COLO668 (cell line): ENCODE measurements around the gene HNRNPF.
"Not testable (repeated sequence)": the region's sequence is repeated elsewhere in the genome, so short reads cannot be mapped to it uniquely, and the experiment has no call there.

Experiments
- DNase-seq: peaks from one replicate; lab custom pipeline; 2025; ENCODE audit not compliant: unreplicated experiment; lab: John Stamatoyannopoulos, UW

Gene HNRNPF

DNA sequence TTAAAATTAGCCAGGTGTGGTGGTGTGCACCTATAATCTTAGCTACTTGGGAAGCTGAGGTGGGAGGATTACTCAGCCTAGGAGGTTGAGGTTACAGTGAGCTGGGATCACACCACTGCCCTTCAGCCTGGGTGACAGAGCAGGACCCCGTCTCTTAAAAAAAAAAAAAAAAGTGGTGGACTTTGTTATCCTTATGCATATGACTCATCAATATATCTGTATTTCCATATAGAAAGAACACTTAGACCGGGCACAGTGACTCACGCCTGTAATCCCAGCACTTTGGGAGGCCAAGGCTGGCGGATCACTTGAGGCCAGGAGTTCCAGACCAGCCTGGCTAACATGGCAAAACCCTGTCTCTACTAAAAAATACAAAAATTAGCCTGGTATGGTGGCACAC is 13.0 kb upstream of the HNRNPF start:
- not testable (repeated sequence) for DNase-seq

DNA sequence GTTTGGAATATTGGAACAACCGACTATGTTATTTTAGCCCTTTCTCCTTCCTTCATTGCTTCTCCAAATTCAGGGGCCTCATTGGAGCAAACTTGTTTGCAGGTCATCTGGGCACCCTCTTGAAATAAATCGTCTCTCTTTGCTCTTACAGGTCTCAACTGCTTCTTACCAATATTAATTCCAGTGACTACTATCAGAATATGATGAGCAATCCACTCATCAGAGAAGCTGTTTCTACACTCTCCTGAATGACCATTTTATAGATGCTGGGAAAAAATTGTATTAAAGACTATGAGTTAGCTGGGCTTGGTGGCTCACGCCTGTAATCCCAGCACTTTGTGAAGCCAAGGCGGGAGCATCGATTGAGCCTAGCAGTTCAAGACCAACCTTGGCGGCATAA is 12.5 kb upstream of the HNRNPF start:
- no peak for DNase-seq

DNA sequence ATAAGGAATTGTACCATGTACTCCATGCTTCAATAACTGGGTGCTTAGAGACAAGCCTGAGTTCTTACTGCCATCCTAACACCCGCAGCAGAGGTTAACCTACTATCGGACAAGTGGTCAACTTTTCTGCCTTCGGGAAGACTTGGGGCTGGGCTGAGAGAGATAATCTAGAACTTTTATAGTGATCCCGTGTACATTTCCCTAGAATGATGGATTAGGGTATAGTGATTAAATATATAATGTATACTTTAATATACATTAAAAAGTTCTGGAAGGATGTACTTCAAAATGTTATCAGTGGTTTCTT is 12.2 kb upstream of the HNRNPF start:
- no peak for DNase-seq

DNA sequence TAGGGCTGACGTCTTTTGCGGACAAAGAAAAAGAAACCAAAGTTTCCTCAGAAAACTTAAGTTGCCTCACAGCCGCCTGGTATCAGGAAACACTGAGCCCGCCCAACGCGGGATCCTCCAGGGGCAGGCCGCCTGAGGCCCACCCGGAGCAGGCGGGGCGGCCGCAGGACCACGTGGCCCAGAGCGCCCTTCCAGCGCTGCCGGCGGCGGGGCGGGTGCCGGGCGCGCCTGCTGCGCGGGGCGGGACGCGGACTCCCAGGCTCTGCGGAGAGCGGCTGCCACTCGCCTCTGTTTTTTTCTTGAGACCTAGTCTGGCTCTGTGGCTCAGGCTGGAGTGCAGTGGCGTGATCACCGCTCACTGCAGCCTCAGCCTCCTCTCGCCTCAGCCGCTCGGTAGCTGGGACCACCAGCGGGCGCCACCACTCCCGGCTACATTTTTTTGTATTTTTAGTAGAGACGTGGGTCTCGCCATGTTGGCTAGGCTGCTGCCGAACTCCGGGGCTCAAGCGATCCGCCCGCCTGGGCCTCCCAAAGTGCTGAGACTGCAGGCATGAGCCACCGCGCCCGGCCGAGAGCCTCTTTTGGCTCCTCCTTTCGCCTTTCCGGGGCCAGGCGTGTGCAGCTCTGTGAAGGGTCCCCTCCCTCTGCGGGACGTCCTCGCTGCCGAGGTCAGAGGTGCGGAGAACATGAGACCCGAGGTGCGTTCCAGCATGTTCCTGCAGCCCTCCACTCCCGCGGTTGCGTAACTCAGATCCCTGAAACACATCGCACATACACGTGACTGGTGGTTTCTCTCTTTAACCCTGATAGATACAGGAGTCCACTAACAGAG is 11.6 kb upstream of the HNRNPF start:
- peak; percentile 67 for DNase-seq

DNA sequence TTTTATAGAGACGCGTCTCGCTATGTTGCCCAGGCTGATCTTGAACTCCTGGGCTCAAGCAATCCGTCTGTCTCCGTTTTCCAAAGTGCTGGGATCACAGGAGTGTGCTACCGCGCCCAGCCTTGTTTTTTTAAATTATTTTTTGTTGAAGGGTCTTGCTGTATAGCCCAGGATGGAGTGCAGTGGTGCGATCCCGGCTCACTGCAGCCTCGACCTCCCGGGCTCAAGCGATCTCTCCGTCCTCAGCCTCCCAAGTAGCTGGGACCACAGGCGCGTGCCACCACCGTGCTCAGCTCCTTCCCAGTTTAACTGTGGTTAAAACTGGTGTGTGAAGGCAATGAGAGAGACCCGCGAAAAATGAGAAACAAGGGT is 11.0 kb upstream of the HNRNPF start:
- no peak for DNase-seq

DNA sequence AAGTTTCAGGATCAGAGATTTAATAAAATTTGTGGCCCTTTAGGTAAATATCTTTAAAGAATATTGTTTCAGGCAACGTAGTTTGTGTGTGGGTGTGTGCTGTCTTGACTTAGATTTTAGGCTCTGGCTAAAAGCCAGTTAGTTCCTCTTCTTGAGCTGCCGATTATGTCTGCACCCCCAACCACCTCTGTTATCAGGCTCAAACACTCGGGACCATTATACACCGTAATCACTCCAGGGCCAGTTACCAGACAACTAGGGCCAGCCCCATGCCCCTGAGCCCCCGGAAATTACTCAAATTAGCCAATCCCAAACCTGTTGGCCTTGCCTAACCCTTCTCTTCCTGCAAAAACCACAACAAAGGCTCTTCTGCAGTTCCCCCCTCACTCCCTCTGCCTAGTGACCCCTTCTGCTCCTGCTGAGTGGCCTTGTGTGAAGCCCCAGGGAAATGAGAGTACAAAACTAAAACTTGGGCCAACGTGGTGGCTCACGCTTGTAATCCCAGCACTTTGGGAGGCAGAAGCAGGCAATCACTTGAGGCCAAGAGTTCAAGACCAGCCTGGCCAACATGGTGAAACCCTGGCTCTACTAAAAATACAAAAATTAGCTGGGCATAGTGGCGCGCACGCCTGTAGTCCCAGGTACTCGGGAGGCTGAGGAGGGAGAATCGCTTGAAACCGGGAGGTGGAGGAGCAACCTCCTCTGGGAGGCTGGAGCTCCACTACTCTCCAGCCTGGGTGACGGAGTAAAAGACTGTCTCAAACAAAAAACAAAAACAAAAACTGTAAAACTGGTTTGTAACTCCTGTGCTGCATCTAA is 9.2 kb upstream of the HNRNPF start:
- DNase-seq = no peak

DNA sequence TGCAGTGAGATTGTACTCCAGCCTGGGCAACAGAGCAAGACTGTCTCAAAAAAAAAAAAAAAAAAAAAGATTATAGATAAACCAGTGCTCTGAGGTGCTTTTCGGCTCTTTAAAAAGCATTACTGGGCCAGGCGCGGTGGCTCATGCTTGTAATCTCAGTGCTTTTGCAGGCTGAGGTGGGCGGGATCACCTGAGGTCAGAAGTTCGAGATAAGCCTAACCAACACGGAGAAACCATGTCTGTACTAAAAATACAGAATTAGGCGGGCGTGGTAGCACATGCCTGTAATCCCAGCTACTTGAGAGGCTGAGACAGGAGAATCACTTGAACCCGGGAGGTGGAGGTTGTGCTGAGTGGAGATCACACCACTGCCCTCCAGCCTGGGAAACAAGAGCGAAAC is 6.6 kb upstream of the HNRNPF start:
- no peak for DNase-seq

DNA sequence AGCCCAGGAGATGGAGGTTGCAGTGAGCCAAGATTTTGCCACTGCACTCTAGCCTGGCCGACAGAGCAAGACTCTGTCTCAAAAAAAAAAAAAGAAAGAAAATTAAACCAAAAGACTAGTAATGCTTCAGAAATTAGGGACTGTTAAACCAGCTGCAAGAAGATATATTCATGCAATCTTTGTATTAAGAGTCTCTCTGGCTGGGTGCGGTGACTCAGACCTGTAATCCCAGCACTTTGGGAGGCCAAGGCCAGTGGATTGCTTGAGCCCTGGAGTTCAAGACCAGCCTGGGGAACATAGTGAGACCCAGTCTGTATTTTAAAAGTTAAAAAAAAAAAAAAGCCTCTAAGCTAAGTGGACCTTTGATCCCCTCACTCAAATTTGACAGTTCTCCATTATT is 2.5 kb upstream of the HNRNPF start:
- DNase-seq = no peak

DNA sequence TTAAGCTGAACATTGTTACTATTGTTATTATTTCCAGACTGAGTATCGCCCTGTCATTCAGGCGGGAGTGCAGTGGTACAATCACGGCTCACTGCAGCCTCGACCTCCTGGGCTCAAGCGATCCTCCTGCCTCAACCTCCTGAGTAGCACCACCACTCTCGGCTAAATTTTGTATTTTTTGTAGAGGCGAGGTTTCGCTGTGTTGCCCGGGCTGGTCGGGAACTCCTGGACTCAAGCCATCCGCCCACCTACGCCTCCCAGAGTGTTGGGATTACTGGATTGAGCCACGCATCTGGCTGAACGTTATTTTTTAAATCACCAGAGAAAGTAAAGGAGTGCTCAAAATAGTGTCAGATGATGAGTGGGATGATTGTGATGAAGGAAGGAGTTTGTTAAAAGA is 1.4 kb upstream of the HNRNPF start:
- no peak for DNase-seq

DNA sequence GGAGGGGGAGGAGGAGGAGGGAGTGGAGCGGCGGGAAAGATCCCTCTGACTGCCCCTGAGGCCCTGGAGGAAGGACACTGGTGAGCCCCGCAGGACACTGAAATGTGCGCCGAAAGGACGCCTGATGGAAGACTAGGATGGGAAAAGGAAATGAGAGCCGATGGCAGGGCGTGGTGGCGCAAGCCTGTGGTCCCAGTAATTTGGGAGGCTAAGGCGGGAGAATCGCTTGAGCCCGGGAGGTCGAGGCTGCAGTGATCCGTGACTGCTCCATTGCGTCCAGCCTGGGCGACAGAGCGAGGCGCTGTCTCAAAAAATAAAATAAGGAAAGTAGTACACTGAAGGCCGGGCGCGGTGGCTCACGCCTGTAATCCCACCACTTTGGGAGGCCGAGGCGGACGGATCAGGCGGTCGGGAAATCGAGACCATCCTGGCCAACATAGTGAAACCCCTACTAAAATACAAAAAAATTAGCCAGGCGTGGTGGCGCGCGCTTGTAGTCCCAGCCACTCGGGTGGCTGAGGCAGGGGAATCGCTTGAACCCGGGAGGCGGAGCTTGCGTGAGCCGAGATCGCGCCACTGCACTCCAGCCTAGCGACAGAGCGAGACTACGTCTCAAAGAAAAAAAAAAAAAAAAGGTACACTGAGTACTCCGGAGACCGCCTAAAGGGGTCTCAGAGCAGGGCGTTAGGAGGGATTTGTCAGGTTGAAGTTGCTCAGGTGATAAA is 561 bp upstream of the HNRNPF start:
- DNase-seq = peak; percentile 35

DNA sequence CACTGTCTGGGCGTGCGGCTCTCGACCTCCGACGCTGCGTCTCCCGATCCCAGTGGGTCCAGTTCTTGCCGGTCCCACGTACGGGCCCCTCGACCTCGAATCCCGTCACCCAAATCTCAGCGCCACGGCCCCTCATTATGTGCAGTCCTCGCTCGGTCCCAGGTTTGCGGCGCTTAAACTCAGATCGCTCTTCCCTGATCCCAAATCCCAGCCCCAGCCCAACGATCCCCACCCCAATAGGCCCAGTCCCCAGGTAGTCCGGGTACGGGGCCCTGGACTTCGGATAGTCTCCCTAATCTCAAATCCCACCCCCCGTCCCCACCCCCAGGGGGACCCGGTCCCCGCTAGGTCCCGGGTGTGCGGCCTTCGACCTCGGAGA is 666 bp downstream of the HNRNPF start:
- DNase-seq = no peak

DNA sequence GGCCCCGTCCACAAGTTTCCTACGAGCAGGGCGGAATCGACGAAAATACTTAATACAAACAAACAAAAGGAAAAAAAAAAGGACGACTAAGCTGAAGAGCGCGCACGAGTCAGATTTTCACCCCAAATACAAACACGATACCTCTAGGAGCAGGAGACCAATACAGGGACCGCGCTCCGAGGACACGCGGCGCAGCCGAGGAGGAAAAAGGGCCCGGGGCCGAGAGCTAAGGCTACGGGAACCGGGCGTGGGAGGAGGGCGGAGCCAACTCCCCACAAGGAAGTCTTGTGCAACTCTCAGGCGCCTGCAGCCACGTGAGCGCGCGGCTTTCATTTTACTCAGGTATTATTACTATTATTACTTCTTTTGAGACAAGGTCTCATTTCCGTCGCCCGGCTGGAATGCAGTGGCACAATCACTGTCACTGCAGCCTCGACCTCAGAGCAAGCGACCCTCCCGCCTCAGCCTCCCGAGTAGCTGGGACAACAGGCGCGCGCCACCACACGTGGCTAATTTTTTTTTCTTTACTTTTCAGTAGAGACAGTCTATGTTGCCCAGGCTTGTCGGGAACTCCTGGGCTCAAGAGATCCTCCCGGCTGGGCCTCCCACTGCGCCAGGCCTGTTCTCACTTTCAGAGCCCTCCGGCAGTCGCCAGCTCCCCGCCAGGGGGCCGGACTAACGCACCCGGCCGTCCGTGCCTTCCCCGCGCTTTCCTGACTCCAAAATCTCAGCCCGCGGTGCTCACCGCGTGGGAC is 1.2 kb downstream of the HNRNPF start:
- DNase-seq = peak; percentile 86

DNA sequence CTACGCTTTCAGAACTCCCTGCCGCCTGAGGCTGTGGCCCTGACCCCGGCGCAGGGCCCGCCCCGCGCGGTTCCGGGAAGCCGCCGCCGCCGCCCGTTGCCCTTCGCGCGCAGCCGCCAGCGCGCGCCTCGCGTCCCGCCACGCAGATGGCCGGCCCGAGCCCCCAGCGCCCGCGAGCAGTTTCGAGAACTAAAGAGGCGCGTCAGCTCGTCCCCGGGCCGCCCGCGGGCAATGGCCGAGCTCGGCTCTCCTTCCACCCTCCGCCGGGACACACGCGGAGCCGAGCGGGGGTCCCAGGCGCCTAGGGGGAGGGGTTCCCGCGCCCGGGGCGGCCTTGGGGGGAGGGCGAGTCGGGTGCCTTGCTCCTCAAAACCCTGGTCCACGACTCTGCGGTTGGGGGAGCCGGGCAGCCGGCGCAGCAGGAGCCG is 1.8 kb downstream of the HNRNPF start:
- DNase-seq = peak; percentile 75

DNA sequence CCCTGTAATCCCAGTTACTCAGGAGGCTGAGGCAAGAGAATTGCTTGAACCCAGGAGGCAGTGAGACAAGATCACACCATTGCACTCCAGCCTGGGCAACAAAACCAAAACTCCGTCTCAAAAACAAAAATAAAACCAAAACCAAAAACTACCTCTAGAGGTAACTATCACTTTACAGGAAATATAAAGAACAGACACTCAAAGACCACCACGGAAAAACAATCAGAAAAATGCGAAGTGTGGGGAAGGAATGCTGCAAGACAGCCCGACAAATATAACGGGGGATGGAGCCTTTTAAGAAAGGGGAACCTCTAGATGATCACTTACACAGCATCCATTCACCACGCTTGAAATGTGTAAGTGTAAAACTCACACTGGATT is 4.3 kb downstream of the HNRNPF start:
- no peak for DNase-seq

DNA sequence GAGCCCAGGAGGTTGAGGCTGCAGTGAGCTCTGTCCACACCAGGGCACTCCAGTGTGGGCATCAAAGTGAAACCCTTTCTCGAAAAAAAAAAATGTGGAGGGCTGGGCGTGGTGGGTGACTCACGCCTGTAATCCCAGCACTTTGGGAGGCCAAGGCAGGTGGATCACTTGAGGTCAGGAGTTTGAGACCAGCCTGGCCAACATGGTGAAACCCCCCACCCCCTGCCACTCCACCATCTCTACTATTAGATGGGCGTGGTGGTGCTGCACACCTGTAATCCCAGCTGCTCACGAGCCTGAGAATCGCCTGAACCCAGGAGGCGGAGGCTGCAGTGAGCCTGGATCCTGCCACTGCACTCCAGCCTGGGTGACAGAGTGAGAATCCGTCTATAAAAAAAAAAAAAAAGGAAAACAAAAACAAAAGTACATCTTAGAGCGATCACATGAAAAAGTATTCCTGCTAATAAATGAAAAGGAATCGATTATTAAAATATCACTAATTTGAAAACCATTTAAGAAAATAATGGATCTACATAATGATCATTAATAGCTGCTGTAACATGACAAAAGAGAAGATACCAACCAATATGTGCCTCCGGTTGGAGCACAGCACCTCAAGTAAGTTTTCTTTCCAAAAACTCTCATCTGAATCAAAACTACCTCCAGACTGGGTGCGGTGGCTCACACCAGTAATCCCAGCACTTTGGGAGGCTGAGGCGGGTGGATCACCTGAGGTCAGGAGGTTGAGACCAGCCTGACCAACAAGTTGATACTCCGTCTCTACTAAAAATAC is 4.9 kb downstream of the HNRNPF start:
- peak; percentile 26 for DNase-seq

DNA sequence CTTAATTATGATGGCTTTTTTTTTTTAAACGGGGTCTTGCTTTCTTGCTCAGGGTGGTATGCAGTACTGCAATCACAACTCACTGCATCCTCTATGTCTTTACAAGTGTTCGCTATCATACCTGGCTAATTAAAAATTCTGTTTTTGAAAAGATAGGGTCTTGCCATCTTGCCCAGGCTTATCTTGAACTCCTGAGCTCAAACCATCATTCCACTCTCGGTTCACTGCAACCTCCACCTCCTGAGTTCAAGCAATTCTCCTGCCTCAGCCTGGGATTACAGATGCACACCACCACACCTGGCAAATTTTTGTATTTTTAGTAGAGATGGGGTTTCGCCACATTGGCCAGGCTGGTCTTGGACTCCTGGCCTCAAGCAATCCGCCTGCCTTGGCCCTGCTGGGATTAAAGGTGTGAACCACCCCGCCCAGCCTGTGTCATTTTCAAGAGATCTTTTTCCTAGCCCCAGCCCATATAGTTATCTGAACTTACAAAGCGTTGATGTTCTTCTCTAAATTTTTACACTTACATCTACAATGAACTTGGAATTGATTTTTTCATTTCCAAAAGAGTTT is 6.0 kb downstream of the HNRNPF start:
- no peak for DNase-seq

DNA sequence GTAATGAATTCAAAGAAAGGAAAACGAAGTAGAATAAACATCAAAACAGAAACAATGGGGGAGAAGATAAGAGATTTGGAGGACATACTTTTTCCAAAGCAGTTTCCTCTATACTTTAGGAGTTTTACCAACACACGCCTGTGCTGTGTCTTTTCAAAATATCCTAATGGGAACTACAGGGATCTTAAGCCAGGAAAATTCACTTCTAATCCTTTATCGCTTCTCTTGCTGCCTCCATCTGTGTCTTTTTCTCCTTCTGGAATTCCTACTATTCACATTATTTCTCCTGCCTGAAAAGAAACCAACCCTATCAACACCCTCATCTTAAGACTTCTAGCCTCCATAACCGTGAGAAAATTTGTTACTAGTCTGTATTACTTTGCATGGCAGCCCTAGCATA is 6.8 kb downstream of the HNRNPF start:
- DNase-seq = no peak

DNA sequence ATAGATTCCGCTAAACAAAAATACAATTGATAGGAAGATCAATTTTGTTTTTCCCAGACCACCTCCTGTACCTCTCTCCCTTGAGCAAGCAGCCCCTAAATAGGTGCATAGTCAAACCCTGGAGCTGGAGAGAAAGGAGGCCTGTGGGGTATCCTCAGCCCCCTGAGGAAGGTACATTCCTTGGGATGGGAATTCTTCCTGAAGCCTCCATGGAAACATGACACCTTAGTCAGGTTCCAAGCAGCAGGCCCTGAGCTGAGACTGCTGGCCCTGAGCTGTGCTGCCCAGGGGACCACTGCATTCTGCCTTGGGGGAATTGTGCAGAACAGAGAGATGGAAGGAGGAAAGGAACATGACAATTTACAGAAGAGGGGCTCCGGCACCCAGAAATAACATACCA is 7.4 kb downstream of the HNRNPF start:
- DNase-seq = no peak

DNA sequence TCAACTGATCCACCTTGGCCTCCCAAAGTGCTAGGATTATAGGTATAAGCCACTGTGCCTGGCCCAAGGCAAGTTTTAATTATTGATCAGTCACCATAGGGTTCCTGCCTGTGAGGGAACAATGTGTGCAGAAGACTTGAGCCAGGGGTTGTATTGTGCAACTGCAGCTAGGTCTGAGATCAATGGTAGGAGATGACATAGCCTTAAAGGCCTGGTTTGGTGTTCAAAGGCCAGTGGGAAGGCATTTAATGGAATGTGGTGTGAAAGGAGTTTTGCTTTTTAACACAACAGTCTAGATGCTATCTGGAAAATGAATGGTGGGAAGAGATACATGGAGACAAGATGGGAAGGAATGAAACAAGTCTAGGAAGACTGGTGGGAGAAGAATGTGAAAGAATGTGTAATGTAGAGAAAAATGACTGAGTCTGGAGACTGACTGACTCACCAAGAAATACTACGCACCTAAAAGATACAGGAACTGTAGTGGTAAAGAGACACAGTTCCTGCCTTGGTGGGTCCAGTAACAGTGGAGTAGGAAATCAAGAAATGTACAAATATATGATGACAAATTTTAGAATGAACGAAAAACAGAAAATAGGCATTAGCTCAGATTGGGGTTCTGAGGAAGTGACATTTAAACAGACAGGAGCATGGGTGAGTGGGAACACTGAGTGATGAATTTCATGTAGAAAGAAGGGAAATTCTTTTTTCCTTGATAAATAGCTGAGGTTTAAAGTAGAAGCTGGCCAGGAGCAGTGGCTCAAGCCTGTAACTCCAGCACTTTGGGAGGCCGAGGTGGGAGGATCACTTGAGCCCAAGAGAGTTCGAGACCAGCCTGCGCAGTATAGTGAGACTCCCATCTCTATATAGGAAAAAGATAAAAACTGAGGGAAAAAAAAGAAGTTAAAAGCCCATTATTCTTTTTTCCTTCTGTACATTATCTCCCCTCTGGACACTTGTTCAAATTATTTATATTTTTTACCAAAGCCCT is 9.4 kb downstream of the HNRNPF start:
- DNase-seq = no peak
